ENCODE results near the gene CYP4F2. TPM values are rescaled to one million over a fixed set of nuclear protein-coding genes. Genes with fewer than 3 reads are reported as not detected.
"Not testable (repeated sequence)": the region's sequence is repeated elsewhere in the genome, so short reads cannot be mapped to it uniquely, and the experiment has no call there.

Gene CYP4F2
- total RNA-seq, 1 experiment from 2014 or later = not detected

DNA sequence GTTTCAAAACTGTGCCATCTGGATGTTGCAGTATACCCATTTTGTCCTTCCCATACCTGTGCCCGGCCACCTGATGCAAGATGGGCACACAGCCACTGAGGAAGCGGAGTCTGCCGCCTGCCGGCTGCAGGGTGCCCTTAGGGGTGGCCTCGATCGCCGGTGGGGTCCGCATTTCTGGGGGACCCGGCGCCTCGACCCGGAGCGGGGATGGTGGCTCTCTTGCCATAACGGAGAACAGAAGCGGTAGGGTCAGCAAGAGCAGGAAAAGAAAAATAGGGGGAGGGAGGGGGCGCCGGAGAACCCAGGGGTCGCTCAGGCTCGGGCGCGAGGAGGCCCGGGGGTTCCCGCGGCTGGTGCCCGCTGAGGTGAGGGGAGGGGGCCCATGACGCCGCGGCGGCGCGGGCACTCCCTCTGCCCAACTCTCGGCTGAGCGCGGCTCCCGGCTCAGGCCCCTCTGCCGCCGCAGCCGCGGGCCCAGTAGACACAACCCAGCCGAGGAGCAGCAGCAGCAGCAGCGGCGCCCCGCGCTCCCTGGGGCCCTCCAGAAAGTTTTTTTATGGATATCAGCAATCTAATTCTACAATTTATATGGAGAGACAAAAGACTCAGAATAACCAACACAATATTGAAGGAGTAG, 13.8 kb upstream of the CYP4F2 start:
- BruUV-seq (replicated peaks) = no TSS peak

DNA sequence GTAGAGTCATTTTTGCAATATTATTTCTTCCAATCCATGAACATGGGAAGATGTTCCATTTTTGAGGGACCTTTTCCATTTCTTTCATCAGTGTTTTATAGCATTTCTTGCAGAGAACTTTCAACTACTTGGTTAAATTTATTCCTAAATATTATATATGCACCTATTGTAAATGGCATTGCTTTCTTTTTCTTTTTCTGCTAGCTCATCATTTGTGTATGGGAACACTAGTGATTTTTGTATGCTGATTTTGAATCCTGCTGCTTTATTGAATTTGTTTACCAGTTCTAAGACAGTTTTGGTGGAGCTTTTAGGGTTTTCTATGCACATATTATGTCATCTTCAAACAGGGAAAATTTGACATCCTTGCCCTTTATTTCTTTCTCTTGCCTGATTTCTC, 7.2 kb upstream of the CYP4F2 start:
- CTCF ChIA-PET = no interaction called here
- no peaks in the 10 kb centered on the region for H3K9me3 Mint-ChIP-seq (ENCODE audit: low read depth, unreplicated experiment)
- no peak overlapping the region for H3K4me3 Mint-ChIP-seq (ENCODE audit: low read depth, unreplicated experiment)
- no peak overlapping the region for H3K27ac Mint-ChIP-seq (ENCODE audit: unreplicated experiment)
- intact Hi-C loops (cut with micrococcal nuclease; ENCODE audit: unreplicated experiment) = no loop called here
- no peaks in the 10 kb centered on the region for H3K27me3 Mint-ChIP-seq (ENCODE audit: unreplicated experiment)
- no peaks in the 10 kb centered on the region for H3K4me1 Mint-ChIP-seq (ENCODE audit: low read depth, unreplicated experiment)
- no peak for DNase-seq
- BruUV-seq (replicated peaks) = no TSS peak
- TF ChIP-seq, protein P1, sequence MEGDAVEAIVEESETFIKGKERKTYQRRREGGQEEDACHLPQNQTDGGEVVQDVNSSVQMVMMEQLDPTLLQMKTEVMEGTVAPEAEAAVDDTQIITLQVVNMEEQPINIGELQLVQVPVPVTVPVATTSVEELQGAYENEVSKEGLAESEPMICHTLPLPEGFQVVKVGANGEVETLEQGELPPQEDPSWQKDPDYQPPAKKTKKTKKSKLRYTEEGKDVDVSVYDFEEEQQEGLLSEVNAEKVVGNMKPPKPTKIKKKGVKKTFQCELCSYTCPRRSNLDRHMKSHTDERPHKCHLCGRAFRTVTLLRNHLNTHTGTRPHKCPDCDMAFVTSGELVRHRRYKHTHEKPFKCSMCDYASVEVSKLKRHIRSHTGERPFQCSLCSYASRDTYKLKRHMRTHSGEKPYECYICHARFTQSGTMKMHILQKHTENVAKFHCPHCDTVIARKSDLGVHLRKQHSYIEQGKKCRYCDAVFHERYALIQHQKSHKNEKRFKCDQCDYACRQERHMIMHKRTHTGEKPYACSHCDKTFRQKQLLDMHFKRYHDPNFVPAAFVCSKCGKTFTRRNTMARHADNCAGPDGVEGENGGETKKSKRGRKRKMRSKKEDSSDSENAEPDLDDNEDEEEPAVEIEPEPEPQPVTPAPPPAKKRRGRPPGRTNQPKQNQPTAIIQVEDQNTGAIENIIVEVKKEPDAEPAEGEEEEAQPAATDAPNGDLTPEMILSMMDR (IDR thresholded peaks at IDR 0.05; ENCODE audit: unreplicated experiment) = no peak
- H3K36me3 Mint-ChIP-seq (ENCODE audit: insufficient read depth, unreplicated experiment) = no peaks in the 10 kb centered on the region

More for the DNA sequence above, 13.8 kb upstream of the CYP4F2 start:
- Mint-ChIP-seq H3K4me1 (ENCODE audit: low read depth, unreplicated experiment) (no peaks in the 10 kb centered on the region), H3K9me3 (ENCODE audit: low read depth, unreplicated experiment) (peaks cover 3% of the 10 kb centered on the region), H3K4me3 (ENCODE audit: low read depth, unreplicated experiment) (no peak overlapping the region), H3K27ac (ENCODE audit: unreplicated experiment) (no peak overlapping the region), H3K36me3 (ENCODE audit: insufficient read depth, unreplicated experiment) (no peaks in the 10 kb centered on the region), H3K27me3 (ENCODE audit: unreplicated experiment) (no peaks in the 10 kb centered on the region)
- TF ChIP-seq, protein P1 (IDR thresholded peaks at IDR 0.05; ENCODE audit: unreplicated experiment) = no peak
- no peak for DNase-seq
- intact Hi-C loops (cut with micrococcal nuclease; ENCODE audit: unreplicated experiment) = no loop called here
- CTCF ChIA-PET = interaction anchor here (0.6 kb wide), 1 partner anchor 14 kb away, joined by 4 read pairs; no protein-coding TSS in a partner anchor

DNA sequence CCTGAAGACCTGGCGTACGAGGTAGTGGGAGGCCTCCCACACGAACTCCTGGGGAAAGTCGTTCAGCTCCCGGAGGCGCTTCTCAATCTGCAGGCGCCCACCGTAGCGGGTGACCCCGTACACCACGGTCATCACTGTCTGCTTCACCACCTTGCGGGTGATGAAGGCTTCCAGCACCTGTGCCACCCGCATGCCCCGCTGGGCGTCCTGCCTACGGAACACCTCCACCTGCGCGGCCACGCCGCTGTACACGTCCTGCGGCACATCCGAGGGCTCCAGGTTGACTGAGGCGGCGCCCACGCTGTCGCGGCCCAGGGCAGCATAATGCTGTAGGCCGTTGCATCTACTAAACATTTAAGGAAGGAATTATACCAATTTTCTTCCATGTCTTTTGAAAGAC, 5.0 kb upstream of the CYP4F2 start:
- H3K4me3 Mint-ChIP-seq (ENCODE audit: low read depth, unreplicated experiment); H3K36me3 Mint-ChIP-seq (ENCODE audit: insufficient read depth, unreplicated experiment); H3K27me3 Mint-ChIP-seq (ENCODE audit: unreplicated experiment); H3K27ac Mint-ChIP-seq (ENCODE audit: unreplicated experiment); DNase-seq; H3K4me1 Mint-ChIP-seq (ENCODE audit: low read depth, unreplicated experiment); H3K9me3 Mint-ChIP-seq (ENCODE audit: low read depth, unreplicated experiment); BruUV-seq (replicated peaks); CTCF ChIA-PET; intact Hi-C loops (cut with micrococcal nuclease; ENCODE audit: unreplicated experiment): not testable (repeated sequence)

DNA sequence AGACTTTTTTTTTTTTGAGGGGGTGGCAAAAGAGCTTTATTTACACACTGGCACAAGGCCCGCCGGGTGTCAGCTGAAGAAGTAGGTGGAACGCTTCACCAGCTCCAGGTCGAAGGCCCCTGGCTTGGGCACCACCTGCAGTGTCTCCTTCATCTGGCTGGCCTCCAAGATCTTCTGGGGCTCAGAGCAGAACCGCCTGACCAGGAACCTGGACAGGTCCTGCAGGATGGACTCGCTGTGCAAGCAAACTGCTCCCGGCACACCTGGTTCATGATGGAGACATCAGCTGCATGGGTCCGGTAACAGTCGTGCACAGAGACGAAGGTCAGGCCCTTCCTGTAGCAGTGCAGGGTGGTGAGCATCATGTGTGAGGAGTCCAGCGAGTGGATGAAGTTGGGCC, 4.4 kb upstream of the CYP4F2 start:
- Mint-ChIP-seq H3K4me1 (ENCODE audit: low read depth, unreplicated experiment) (no peaks in the 10 kb centered on the region), H3K27me3 (ENCODE audit: unreplicated experiment) (no peaks in the 10 kb centered on the region), H3K4me3 (ENCODE audit: low read depth, unreplicated experiment) (no peak overlapping the region), H3K36me3 (ENCODE audit: insufficient read depth, unreplicated experiment) (no peaks in the 10 kb centered on the region), H3K9me3 (ENCODE audit: low read depth, unreplicated experiment) (no peaks in the 10 kb centered on the region), H3K27ac (ENCODE audit: unreplicated experiment) (no peak overlapping the region)
- DNase-seq = no peak
- TF ChIP-seq, protein P1 (IDR thresholded peaks at IDR 0.05; ENCODE audit: unreplicated experiment) = no peak
- intact Hi-C loops (cut with micrococcal nuclease; ENCODE audit: unreplicated experiment) = no loop called here
- BruUV-seq (replicated peaks) = no TSS peak
- CTCF ChIA-PET = no interaction called here

DNA sequence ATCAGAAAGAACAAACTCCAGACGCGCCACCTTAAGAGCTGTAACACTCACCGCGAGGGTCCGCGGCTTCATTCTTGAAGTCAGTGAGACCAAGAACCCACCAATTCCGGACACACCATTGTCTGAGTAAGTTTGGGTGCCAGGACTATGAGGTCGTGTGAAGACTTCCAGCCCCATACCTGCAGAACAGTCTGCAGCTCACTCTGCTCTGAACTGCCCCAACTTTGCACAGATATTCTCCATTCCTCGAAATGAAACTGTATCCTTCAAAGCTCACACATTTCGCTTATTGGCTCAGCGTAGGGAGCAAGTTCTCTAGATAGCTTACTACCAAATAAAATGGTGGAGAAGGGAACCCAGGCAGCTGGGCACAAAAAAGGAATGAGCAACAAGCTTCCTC, 2.6 kb upstream of the CYP4F2 start:
- no peaks in the 10 kb centered on the region for H3K36me3 Mint-ChIP-seq (ENCODE audit: insufficient read depth, unreplicated experiment)
- TF ChIP-seq, protein P1 (IDR thresholded peaks at IDR 0.05; ENCODE audit: unreplicated experiment) = no peak
- no TSS peak for BruUV-seq (replicated peaks)
- no peaks in the 10 kb centered on the region for H3K4me1 Mint-ChIP-seq (ENCODE audit: low read depth, unreplicated experiment)
- H3K27ac Mint-ChIP-seq (ENCODE audit: unreplicated experiment) = no peak overlapping the region
- no peaks in the 10 kb centered on the region for H3K27me3 Mint-ChIP-seq (ENCODE audit: unreplicated experiment)
- H3K9me3 Mint-ChIP-seq (ENCODE audit: low read depth, unreplicated experiment) = peaks cover 4% of the 10 kb centered on the region
- no peak overlapping the region for H3K4me3 Mint-ChIP-seq (ENCODE audit: low read depth, unreplicated experiment)
- DNase-seq = no peak
- intact Hi-C loops (cut with micrococcal nuclease; ENCODE audit: unreplicated experiment) = no loop called here
- CTCF ChIA-PET = no interaction called here

DNA sequence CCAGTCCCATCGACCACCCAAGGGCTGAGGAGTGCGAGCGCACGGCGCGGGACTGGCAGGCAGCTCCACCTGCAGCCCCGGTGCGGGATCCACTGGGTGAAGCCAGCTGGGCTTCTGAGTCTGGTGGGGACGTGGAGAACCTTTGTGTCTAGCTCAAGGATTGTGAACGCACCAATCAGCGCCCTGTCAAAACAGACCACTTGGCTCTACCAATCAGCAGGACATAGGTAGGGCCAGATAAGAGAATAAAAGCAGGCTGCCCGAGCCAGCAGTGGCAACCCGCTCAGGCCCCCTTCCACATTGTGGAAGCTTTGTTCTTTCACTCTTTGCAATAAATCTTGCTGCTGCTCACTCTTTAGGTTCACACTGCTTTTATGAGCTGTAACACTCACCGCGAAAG, 2.2 kb upstream of the CYP4F2 start:
- CTCF ChIA-PET; H3K4me3 Mint-ChIP-seq (ENCODE audit: low read depth, unreplicated experiment); BruUV-seq (replicated peaks); intact Hi-C loops (cut with micrococcal nuclease; ENCODE audit: unreplicated experiment); H3K9me3 Mint-ChIP-seq (ENCODE audit: low read depth, unreplicated experiment); H3K27ac Mint-ChIP-seq (ENCODE audit: unreplicated experiment); H3K4me1 Mint-ChIP-seq (ENCODE audit: low read depth, unreplicated experiment); H3K27me3 Mint-ChIP-seq (ENCODE audit: unreplicated experiment); DNase-seq; H3K36me3 Mint-ChIP-seq (ENCODE audit: insufficient read depth, unreplicated experiment): not testable (repeated sequence)

DNA sequence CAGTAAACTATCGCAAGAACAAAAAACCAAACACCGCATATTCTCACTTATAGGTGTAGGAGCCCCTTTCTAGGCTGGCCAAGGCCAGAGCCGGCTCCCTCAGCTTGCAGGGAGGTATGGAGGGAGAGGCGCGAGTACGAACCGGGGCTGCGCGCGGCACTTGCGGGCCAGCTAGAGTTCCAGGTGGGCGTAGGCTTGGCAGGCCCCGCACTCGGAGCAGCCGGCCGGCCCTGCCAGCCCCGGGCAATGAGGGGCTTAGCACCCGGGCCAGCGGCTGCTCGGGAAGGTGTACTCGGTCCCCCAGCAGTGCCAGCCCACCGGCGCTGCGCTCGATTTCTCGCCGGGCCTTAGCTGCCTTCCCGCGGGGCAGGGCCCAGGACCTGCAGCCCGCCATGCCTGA, 1.7 kb upstream of the CYP4F2 start:
- H3K27me3 Mint-ChIP-seq (ENCODE audit: unreplicated experiment); CTCF ChIA-PET; H3K4me3 Mint-ChIP-seq (ENCODE audit: low read depth, unreplicated experiment); BruUV-seq (replicated peaks); H3K9me3 Mint-ChIP-seq (ENCODE audit: low read depth, unreplicated experiment); H3K27ac Mint-ChIP-seq (ENCODE audit: unreplicated experiment); H3K4me1 Mint-ChIP-seq (ENCODE audit: low read depth, unreplicated experiment); DNase-seq; H3K36me3 Mint-ChIP-seq (ENCODE audit: insufficient read depth, unreplicated experiment); intact Hi-C loops (cut with micrococcal nuclease; ENCODE audit: unreplicated experiment): not testable (repeated sequence)

All from Calu3 (cell line).